Esophagus muscularis mucosa (tissue), 3 donors: Measurements from ENCODE around the gene CNTNAP2.

ENCODE experiments used
- CTCF ChIP-seq, 3 experiments: fragments of 200-600 bp in 2 of 3; fragments of 450-650 bp in 1 of 3; sonication (generic) in 2 of 3; IDR thresholded peaks; one replicate each; pipeline ENCODE4 v1.5.1; 2017 to 2019; ENCODE audit warnings: antibody characterized with exemption in 3 of 3, mild to moderate bottlenecking in 2 of 3, moderate library complexity in 1 of 3
- POLR2AphosphoS5 ChIP-seq, 2 donors: sonication (generic); formaldehyde crosslinking; IDR thresholded peaks; one replicate each; pipeline ENCODE4 v1.6.1; 2017; ENCODE audit warnings: antibody characterized with exemption in 2 of 2

GRCh38 chr7:147824671-147825070 lies 1708.1 kb downstream of the CNTNAP2 start:
- TF ChIP-seq POLR2AphosphoS5 (IDR thresholded peaks at IDR 0.05) (no peak), CTCF (IDR thresholded peaks at IDR 0.05) (no peak)
